Measurements from ENCODE around the gene LINC00305.
A peak's percentile ranks its signal among the peaks of the same experiment; 100 is the strongest.

LINC00305 gene

GRCh38 chr18:64148988-64149387, at the start of gene LINC00305:
Gene LINC00305, minus strand, starts transcription at chr18:64149088.
- Histone ChIP-seq H3K27me3 (ENCODE audit: insufficient read depth, low read length) (no peaks in the 10 kb centered on the region), H3K4me3 (ENCODE audit: low read length) (no peak within 1 kb of the TSS), H3K4me1 (ENCODE audit: insufficient read depth, low read length) (peaks cover 2% of the 10 kb centered on the region), H3K9me3 (ENCODE audit: low read length) (no peaks in the 10 kb centered on the region), H2AFZ (ENCODE audit: low read depth, low read length) (no peak within 1 kb of the TSS), H3K36me3 (ENCODE audit: insufficient read depth, low read length) (no peaks in the 10 kb centered on the region)

GRCh38 chr18:64191069-64191468, 42.2 kb upstream of the LINC00305 start:
- H3K4me1 ChIP-seq (ENCODE audit: insufficient read depth, low read length): peaks cover 4% of the 10 kb centered on the region
- H3K4me3 ChIP-seq (ENCODE audit: low read length): no peak overlapping the region
- no peaks in the 10 kb centered on the region for H3K27me3 ChIP-seq (ENCODE audit: insufficient read depth, low read length)
- H3K36me3 ChIP-seq (ENCODE audit: insufficient read depth, low read length): no peaks in the 10 kb centered on the region
- no peaks in the 10 kb centered on the region for H3K9me3 ChIP-seq (ENCODE audit: low read length)
- no peak overlapping the region for H2AFZ ChIP-seq (ENCODE audit: low read depth, low read length)

GRCh38 chr18:64185987-64186386, 37.1 kb upstream of the LINC00305 start:
- Histone ChIP-seq H3K27me3 (ENCODE audit: insufficient read depth, low read length) (no peaks in the 10 kb centered on the region), H3K36me3 (ENCODE audit: insufficient read depth, low read length) (no peaks in the 10 kb centered on the region), H3K4me3 (ENCODE audit: low read length) (no peak overlapping the region), H2AFZ (ENCODE audit: low read depth, low read length) (no peak overlapping the region), H3K9me3 (ENCODE audit: low read length) (no peaks in the 10 kb centered on the region), H3K4me1 (ENCODE audit: insufficient read depth, low read length) (peaks cover 16% of the 10 kb centered on the region)

GRCh38 chr18:64183665-64184064, 34.8 kb upstream of the LINC00305 start:
- H2AFZ ChIP-seq (ENCODE audit: low read depth, low read length): no peak overlapping the region
- peaks cover 31% of the 10 kb centered on the region for H3K4me1 ChIP-seq (ENCODE audit: insufficient read depth, low read length)
- no peaks in the 10 kb centered on the region for H3K27me3 ChIP-seq (ENCODE audit: insufficient read depth, low read length)
- H3K4me3 ChIP-seq (ENCODE audit: low read length): no peak overlapping the region
- no peaks in the 10 kb centered on the region for H3K9me3 ChIP-seq (ENCODE audit: low read length)
- H3K36me3 ChIP-seq (ENCODE audit: insufficient read depth, low read length): no peaks in the 10 kb centered on the region

- Histone ChIP-seq H3K4me1 (ENCODE audit: insufficient read depth, low read length) (peaks cover 27% of the 10 kb centered on the region), H3K4me3 (ENCODE audit: low read length) (no peak overlapping the region), H3K27me3 (ENCODE audit: insufficient read depth, low read length) (no peaks in the 10 kb centered on the region), H3K9me3 (ENCODE audit: low read length) (no peaks in the 10 kb centered on the region), H2AFZ (ENCODE audit: low read depth, low read length) (no peak overlapping the region), H3K36me3 (ENCODE audit: insufficient read depth, low read length) (no peaks in the 10 kb centered on the region)
Measured at GRCh38 chr18:64180617-64181016, 31.7 kb upstream of the LINC00305 start.

GRCh38 chr18:64180171-64180570, 31.3 kb upstream of the LINC00305 start:
- Histone ChIP-seq H3K4me1 (ENCODE audit: insufficient read depth, low read length) (peaks cover 27% of the 10 kb centered on the region), H3K36me3 (ENCODE audit: insufficient read depth, low read length) (no peaks in the 10 kb centered on the region), H3K9me3 (ENCODE audit: low read length) (no peaks in the 10 kb centered on the region), H3K4me3 (ENCODE audit: low read length) (no peak overlapping the region), H2AFZ (ENCODE audit: low read depth, low read length) (no peak overlapping the region), H3K27me3 (ENCODE audit: insufficient read depth, low read length) (no peaks in the 10 kb centered on the region)

- peaks cover 27% of the 10 kb centered on the region for H3K4me1 ChIP-seq (ENCODE audit: insufficient read depth, low read length)
- no peaks in the 10 kb centered on the region for H3K27me3 ChIP-seq (ENCODE audit: insufficient read depth, low read length)
- no peaks in the 10 kb centered on the region for H3K36me3 ChIP-seq (ENCODE audit: insufficient read depth, low read length)
- H2AFZ ChIP-seq (ENCODE audit: low read depth, low read length): peak overlapping the region; percentile 30
- H3K4me3 ChIP-seq (ENCODE audit: low read length): no peak overlapping the region
- H3K9me3 ChIP-seq (ENCODE audit: low read length): no peaks in the 10 kb centered on the region
Measured at GRCh38 chr18:64179556-64180080, 30.7 kb upstream of the LINC00305 start.

GRCh38 chr18:64178860-64179259, 30.0 kb upstream of the LINC00305 start:
- Histone ChIP-seq H3K9me3 (ENCODE audit: low read length) (no peaks in the 10 kb centered on the region), H3K4me3 (ENCODE audit: low read length) (no peak overlapping the region), H3K36me3 (ENCODE audit: insufficient read depth, low read length) (no peaks in the 10 kb centered on the region), H2AFZ (ENCODE audit: low read depth, low read length) (no peak overlapping the region), H3K27me3 (ENCODE audit: insufficient read depth, low read length) (no peaks in the 10 kb centered on the region), H3K4me1 (ENCODE audit: insufficient read depth, low read length) (peaks cover 22% of the 10 kb centered on the region)

- Histone ChIP-seq H3K9me3 (ENCODE audit: low read length) (no peaks in the 10 kb centered on the region), H3K27me3 (ENCODE audit: insufficient read depth, low read length) (no peaks in the 10 kb centered on the region), H3K4me1 (ENCODE audit: insufficient read depth, low read length) (peaks cover 12% of the 10 kb centered on the region), H3K36me3 (ENCODE audit: insufficient read depth, low read length) (no peaks in the 10 kb centered on the region), H2AFZ (ENCODE audit: low read depth, low read length) (no peak overlapping the region), H3K4me3 (ENCODE audit: low read length) (no peak overlapping the region)
Measured at GRCh38 chr18:64175432-64175831, 26.5 kb upstream of the LINC00305 start.

GRCh38 chr18:64171576-64171975, 22.7 kb upstream of the LINC00305 start:
- Histone ChIP-seq H3K9me3 (ENCODE audit: low read length) (no peaks in the 10 kb centered on the region), H2AFZ (ENCODE audit: low read depth, low read length) (no peak overlapping the region), H3K4me1 (ENCODE audit: insufficient read depth, low read length) (peaks cover 12% of the 10 kb centered on the region), H3K36me3 (ENCODE audit: insufficient read depth, low read length) (no peaks in the 10 kb centered on the region), H3K27me3 (ENCODE audit: insufficient read depth, low read length) (no peaks in the 10 kb centered on the region), H3K4me3 (ENCODE audit: low read length) (no peak overlapping the region)

- Histone ChIP-seq H3K4me1 (ENCODE audit: insufficient read depth, low read length) (peaks cover 16% of the 10 kb centered on the region), H2AFZ (ENCODE audit: low read depth, low read length) (no peak overlapping the region), H3K27me3 (ENCODE audit: insufficient read depth, low read length) (no peaks in the 10 kb centered on the region), H3K36me3 (ENCODE audit: insufficient read depth, low read length) (no peaks in the 10 kb centered on the region), H3K9me3 (ENCODE audit: low read length) (no peaks in the 10 kb centered on the region), H3K4me3 (ENCODE audit: low read length) (no peak overlapping the region)
Measured at GRCh38 chr18:64167408-64167925, 18.6 kb upstream of the LINC00305 start.

- no peak overlapping the region for H2AFZ ChIP-seq (ENCODE audit: low read depth, low read length)
- H3K36me3 ChIP-seq (ENCODE audit: insufficient read depth, low read length): no peaks in the 10 kb centered on the region
- no peak overlapping the region for H3K4me3 ChIP-seq (ENCODE audit: low read length)
- peaks cover 16% of the 10 kb centered on the region for H3K4me1 ChIP-seq (ENCODE audit: insufficient read depth, low read length)
- H3K27me3 ChIP-seq (ENCODE audit: insufficient read depth, low read length): no peaks in the 10 kb centered on the region
- no peaks in the 10 kb centered on the region for H3K9me3 ChIP-seq (ENCODE audit: low read length)
Measured at GRCh38 chr18:64165906-64166305, 17.0 kb upstream of the LINC00305 start.

- Histone ChIP-seq H3K4me1 (ENCODE audit: insufficient read depth, low read length) (peaks cover 16% of the 10 kb centered on the region), H3K4me3 (ENCODE audit: low read length) (no peak overlapping the region), H3K36me3 (ENCODE audit: insufficient read depth, low read length) (no peaks in the 10 kb centered on the region), H3K9me3 (ENCODE audit: low read length) (no peaks in the 10 kb centered on the region), H3K27me3 (ENCODE audit: insufficient read depth, low read length) (no peaks in the 10 kb centered on the region), H2AFZ (ENCODE audit: low read depth, low read length) (no peak overlapping the region)
Measured at GRCh38 chr18:64164883-64165282, 16.0 kb upstream of the LINC00305 start.

- Histone ChIP-seq H3K9me3 (ENCODE audit: low read length) (no peaks in the 10 kb centered on the region), H2AFZ (ENCODE audit: low read depth, low read length) (no peak overlapping the region), H3K4me1 (ENCODE audit: insufficient read depth, low read length) (peaks cover 2% of the 10 kb centered on the region), H3K27me3 (ENCODE audit: insufficient read depth, low read length) (no peaks in the 10 kb centered on the region), H3K36me3 (ENCODE audit: insufficient read depth, low read length) (no peaks in the 10 kb centered on the region), H3K4me3 (ENCODE audit: low read length) (no peak overlapping the region)
Measured at GRCh38 chr18:64149916-64150438, 1.1 kb upstream of the LINC00305 start.
